ENCODE results near the gene EIF1AY.
"Not testable (repeated sequence)": the region's sequence is repeated elsewhere in the genome, so short reads cannot be mapped to it uniquely, and the experiment has no call there.

EIF1AY gene

DNA sequence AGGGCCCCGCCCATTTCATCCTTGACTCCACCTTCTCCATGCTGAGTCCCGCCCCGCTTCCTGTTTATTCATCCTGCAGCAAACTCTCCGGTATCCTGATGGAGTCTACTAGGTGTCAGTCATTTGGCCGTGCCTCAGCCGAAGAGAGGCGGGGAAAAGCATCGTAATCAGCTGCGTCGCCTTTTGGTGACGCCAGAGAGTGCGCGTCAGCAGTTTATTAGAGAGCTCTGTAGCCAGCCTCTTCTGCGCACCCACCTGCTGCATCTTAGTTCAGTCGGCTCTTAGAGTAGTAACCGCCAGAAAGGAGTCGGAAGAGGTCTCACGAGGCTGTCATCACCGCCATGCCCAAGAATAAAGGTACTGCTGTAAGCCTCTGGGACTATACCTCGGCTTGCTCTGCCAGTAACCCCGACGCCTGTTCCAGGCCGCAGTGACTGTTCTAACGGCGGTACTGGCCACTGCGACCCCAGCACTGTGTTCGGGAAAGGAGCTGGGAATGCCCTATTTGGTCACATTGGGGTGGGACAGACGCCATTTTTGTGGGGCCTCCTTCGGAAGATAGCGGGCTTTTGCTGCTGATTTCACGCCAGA is at the start of gene EIF1AY:
Gene EIF1AY, plus strand, starts transcription at position 246 of the 591 bp plus-strand sequence. Its CDS starts 96 bp downstream, at position 342.
- DNase-seq: no peak

DNA sequence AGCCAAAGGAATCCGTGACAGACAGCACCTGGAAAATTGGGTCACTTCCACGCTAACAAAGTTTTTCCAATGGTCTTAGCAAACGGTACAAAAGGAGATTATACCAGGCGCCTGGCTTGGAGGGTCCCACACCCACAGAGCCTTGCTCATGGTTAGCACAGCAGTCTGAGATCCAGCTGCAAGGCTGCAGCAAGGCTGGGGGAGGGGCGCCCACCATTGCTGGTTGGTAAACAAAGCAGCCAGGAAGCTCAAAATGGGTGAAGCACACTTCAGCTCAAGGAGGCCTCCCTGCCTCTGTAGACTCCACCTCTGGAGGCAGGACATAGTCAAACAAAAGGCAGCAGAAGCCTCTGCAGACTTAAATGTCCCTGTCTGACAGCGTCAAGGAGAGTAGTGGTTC is 47.1 kb upstream of the EIF1AY start:
- no peak for DNase-seq

DNA sequence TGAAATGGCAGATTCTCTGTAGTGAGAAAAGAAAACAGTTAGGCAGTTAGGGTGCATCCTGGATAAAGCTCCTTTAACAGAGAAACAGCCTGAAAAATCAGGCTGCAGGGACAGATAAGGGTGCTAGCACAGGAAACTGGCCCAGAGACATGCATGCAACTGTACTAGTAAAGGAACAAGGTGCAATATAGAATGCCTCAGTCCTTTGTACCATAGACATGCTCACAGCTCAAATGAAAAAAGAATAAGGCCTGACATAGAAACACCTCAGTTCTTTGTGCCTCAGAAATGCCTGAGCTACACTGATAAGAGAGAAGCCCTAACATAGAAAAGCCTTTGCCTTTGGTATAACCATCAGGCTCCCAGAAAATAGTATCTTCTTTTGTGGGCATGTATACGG is 37.4 kb upstream of the EIF1AY start:
- DNase-seq: no peak

DNA sequence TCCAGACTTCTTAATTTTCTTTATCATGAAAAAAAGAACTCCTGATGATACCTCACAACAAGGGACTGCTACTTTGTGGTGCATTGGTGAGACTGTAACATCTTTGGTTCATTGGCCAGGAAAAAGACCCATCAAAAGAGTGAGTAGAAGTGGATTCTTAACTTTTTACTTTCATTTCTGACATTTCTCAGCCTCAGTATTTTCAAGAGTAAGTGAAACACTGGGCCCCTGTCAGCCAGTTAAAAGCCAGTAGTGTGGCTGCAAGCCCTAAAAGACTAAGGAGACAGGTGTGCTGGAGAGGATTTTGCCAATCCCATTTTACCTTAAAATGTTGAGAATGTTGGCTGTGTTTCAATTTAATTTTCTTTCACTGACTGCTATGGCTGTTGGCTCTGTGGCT is 36.6 kb upstream of the EIF1AY start:
- no peak for DNase-seq

- no peak for DNase-seq
These were observed 31.1 kb upstream of the EIF1AY start for GRCh38 chrY:20544451-20544960.

- DNase-seq: no peak
These were observed 29.5 kb upstream of the EIF1AY start for GRCh38 chrY:20546071-20546470.

DNA sequence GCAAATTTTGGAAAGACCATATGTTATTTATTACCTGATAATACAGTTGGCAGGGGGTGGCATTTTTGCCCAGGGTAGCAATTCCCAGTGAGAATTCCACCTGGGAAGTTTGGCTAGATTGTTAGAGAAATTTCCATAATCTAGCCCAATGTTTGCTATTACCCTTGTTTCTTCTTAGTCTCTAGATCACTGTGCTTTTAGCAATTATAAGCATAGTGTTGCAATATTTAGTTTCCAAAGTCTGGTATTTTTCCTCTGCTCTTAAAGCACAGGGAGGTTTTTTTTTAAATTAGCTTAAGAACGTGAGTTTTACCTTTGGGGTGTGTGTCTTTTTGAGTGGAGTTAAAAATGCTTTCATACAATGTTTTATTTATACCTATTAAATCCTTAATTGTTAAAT is 26.3 kb upstream of the EIF1AY start:
- no peak for DNase-seq

DNA sequence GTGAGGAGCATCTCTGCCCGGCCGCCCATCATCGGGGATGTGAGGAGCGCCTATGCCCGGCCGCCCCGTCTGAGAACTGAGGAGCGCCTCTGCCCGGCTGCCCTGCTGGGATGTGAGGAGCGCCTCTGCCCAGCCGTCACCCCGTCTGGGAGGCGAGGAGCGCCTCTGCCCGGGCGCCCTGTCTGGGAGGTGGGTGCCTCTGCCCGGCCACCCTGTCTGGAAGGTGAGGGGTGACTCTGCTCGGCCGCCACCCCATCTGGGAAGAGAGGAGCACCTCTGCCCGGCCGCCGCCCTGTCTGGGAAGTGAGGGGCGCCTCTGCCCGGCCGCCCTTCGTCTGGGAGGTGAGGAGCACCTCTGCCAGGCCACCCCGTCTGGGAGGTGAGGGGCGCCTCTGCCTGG is 23.7 kb upstream of the EIF1AY start:
- DNase-seq: no peak

GRCh38 chrY:20552764-20553323 is 22.7 kb upstream of the EIF1AY start:
- not testable (repeated sequence) for DNase-seq

- no peak for DNase-seq
These were observed 19.8 kb upstream of the EIF1AY start for GRCh38 chrY:20555820-20556219.

DNA sequence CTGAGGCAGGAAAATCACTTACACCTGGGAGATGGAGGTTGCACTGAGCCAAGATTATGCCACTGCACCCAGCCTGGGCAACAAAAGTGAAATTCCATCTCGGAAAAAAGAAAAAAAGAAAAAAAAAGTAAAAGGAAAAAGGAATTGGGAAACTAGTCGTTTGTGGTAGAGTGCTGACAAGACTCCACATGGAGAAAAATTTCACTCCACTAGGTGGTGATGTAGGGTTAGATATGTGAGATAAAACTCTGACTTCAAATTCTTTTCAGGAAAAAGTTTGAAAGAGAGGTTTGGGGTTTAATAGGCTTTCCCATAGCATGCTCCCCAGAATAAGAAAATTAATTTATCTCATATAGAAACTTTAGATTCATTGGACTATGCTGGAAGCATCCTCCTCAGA is 16.9 kb upstream of the EIF1AY start:
- DNase-seq: no peak

DNA sequence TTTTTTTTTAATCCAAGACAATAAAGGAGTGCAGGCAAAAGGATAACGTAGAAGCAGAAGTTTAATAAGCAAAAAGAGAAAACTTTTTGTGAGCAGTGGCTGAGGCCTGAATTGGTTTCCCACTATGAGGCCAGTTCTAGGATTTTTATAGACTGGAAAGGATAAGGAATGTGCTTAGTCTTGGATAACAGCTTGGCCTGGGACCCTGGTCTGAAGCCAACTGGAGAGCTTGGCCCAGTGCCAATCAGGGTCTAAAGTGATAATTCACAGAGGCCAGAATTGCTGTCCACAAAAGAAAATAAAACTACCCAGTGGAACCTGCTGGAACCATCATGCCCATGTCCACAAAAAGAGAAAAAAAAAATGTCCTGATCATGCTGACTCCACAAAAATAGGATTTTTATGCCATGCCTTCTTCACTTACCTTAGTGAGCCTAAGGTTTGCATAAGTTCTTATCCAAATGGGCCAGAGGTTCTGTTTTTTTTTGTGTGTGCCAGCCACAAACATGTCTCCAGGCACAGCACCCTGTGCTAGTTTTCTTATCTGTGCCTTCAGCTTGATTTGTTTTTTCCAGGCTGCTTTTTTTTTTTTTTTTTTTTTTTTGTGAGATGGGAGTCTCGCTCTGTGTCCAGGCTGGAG is 15.6 kb upstream of the EIF1AY start:
- DNase-seq: no peak

DNA sequence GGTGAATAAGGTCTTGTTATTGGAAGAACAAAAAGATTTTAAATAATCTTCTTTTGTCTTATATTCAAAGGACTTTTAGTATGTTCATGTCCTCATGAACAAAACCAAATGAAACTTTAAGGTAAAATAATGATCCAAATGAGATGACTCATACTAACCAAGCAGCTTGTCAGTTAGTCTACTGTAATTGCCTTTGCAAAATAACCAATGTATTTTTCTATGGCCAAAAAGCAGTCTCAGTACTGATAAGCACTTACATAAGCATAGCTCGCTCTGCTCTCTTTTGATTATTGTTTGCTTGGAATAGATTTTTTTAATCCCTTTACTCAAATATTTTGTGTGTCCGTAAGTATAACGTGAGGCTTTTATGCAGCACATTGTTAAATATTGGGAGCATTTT is 4.3 kb upstream of the EIF1AY start:
- DNase-seq: no peak

- DNase-seq: no peak
These were observed 930 bp downstream of the EIF1AY start for GRCh38 chrY:20576506-20576905.

DNA sequence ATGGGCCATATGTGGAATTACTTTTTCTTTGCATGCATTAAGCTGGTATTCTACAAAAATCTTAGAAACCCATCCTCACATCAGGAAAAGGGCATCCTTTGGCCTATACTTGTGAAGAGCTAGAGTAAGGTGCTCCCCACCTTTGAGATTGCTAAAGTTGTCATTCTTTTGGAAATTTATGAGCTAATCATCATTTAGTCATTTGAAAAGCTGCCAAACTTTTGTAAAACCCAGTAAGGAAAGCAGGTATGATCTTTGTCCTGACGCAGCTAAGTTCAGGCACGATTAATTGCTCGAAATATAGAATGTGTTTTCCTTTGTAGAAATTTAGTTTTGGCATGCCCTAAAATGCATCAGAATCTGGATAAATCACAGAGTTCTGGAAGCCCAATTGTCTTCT is 2.6 kb downstream of the EIF1AY start:
- no peak for DNase-seq

- DNase-seq: no peak
These were observed 6.1 kb downstream of the EIF1AY start for GRCh38 chrY:20581687-20582086.

DNA sequence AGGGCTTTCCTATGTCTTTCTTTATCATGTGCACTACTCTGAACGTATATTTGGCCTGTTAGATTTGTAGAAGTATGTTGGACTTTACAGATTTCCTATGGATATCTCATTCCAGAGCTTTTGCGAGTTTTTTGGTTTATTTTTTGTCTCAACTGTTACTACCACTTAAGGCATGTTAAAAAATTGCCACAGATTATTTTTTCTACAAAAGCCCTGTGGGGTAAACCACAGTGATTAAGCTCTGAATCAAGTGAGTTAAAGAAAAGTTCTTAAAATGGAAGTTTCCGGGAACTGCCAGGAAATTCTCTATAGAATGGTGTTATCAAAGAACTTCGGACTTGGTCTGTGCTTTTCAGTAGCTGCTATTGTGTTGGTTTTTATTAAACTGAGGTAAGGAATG is 10.6 kb downstream of the EIF1AY start:
- DNase-seq: no peak
